Endometrial microvascular endothelial cells (primary cell): ENCODE data around the gene SGMS1. TPM values are rescaled to one million over a fixed set of nuclear protein-coding genes. Genes with fewer than 3 reads are reported as not detected.
"Not testable (repeated sequence)": the region's sequence is repeated elsewhere in the genome, so short reads cannot be mapped to it uniquely, and the experiment has no call there.

Experiments
- in situ Hi-C: cut with HindIII; loops from 2 replicates; pipeline ENCODE4 v1.10.0; 2017; ENCODE audit warnings: low sequenced_read_pairs, low pct_unique_long_range_greater_than_20kb; ENCODE audit errors: inconsistent ontology term
- total RNA-seq: library from RNA; depleted of rRNA; stranded (reverse); fragments of >200 nt; gene quantifications from one replicate; pipeline ENCODE4 v1.2.3, GENCODE V29; 2015; ENCODE audit errors: inconsistent ontology term

Gene SGMS1
- total RNA-seq, 1 donor from 2014 or later: 52.3 TPM

- in situ Hi-C loops: no loop called here
Observed at GRCh38 chr10:50545846-50546245, 77.9 kb downstream of the SGMS1 start.

- in situ Hi-C loops: no loop called here
Observed at GRCh38 chr10:50544857-50545429, 78.8 kb downstream of the SGMS1 start.

- in situ Hi-C loops: no loop called here
Observed at GRCh38 chr10:50544095-50544856, 79.5 kb downstream of the SGMS1 start.

DNA sequence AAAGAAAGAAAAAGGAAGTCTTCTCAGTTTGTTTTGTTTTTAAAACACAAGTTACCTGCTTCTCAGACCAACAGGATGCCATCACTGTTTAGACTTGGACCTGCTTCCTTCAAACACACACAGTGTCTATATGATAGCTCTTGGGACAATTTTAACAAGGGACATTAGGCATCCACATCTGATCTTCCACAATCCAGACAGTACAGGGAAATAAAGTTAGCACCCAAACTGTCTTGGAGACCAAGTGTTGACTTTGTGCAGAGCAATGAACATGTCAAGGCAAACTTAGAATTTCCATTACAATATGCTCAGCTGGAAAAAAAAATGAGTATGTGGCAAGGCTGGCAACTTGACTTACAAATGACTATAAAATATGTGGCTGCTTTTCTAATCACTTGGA lies 80.9 kb downstream of the SGMS1 start:
- in situ Hi-C loops: no loop called here

- in situ Hi-C loops: no loop called here
Observed at GRCh38 chr10:50541921-50542320, 81.8 kb downstream of the SGMS1 start.

- in situ Hi-C loops: no loop called here
Observed at GRCh38 chr10:50541317-50541716, 82.4 kb downstream of the SGMS1 start.

- in situ Hi-C loops: no loop called here
Observed at GRCh38 chr10:50540826-50541122, 83.0 kb downstream of the SGMS1 start.

- in situ Hi-C loops: no loop called here
Observed at GRCh38 chr10:50540069-50540825, 83.5 kb downstream of the SGMS1 start.

DNA sequence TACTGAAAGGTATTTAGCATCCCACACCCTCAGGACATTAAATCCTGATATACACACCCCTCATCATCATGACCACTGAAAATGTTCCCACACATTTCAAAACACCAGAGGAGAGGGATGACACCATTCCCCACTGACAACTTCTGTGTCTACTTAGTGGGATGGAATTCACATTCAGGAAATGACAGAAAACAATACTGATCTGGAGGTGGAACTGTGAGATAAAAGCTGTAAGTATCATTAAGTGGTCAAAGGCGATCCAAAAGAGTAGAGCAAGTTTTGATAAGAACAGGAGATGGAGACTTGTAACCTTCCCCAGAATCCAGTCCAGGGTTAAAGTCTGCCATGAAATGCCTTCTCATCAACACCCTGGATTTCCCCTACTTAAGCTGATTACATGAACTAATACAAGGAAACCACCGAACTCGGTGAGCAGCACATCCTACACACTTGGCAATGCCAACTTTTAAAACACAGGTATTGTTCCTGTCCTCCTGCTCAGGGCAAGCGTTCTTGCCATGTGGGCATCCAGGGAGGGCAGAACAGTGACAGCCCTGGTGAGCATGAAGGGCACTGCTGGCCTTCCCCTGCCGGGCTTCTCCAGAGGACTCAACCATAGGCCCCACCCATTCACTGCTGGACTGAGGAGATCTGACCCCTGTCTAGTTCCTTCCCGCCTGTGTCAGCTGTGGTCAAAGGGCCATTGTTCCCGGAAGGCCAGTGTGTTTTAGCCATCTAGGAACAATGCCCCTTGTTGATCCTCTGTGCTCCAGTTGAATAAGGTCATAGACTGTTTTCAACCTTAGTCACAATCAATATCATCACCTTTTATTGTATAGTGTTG lies 85.0 kb downstream of the SGMS1 start:
- in situ Hi-C loops: no loop called here

- in situ Hi-C loops: no loop called here
Observed at GRCh38 chr10:50536617-50537240, 87.0 kb downstream of the SGMS1 start.

DNA sequence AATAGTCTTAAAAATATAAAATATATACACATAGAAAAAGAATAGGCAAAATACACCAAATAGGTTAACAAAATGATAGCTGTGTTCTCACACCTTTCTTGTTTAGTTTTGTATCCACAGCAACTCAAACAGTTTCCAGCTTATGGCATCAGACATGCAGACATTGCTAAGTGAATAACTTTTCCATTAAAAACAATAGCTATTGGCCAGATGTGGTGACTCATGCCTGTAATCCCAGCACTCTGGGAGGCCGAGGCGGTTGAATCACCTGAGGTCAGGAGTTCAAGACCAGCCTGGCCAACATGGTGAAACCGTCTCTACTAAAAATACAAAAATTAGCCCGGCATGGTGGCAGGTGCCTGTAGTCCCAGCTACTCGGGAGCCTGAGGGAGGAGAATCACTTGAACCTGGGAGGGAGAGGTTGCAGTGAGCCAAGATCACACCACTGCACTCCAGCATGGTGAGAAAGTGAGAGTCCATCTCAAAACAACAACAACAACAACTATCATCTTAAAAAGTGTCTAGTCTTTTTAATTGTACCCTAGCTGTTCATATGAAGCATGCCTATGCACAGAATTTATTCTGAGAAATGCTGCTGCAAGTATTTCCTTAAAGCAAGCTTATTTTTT lies 88.9 kb downstream of the SGMS1 start:
- in situ Hi-C loops: not testable (repeated sequence)

- in situ Hi-C loops: no loop called here
Observed at GRCh38 chr10:50533296-50533695, 90.5 kb downstream of the SGMS1 start.

- in situ Hi-C loops: no loop called here
Observed at GRCh38 chr10:50531388-50532077, 92.2 kb downstream of the SGMS1 start.

DNA sequence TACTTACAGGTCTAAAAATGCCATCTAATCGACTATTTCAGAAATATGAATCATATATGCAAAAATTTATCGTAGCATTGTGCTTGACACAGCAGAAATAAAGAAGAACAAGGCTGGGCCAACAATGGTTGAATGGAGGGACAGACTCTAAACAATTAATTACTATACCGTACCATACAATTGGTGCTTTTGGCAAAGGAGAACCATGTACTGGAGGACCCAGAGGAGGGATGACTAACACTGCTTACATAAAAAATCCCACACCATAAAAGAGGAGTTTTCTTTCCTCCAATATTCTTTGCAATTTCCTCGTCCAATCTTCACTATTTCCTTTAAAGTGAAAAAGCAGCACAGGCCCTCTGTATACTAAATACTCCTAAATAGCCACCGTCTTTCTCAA lies 94.1 kb downstream of the SGMS1 start:
- in situ Hi-C loops: no loop called here

GRCh38 chr10:50528206-50528605 lies 95.5 kb downstream of the SGMS1 start:
- in situ Hi-C loops: no loop called here

GRCh38 chr10:50527442-50528043 lies 96.2 kb downstream of the SGMS1 start:
- in situ Hi-C loops: no loop called here

DNA sequence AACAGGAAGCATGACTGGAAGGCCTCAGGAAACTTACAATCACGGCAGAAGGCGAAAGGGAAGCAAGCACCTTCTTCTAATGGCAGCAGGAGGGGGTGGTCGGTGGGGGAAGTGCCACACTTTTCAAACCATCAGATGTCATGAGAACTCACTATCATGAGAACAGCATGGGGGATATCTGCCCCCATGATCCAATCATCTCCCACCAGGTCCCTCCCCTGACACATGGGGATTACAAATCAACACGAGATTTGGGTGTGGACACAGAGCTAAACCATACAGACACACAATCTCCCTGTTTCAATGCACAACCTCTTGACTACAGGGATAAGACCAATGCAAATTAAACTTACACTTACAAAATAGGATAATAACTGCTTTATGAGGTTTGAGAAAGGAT lies 97.6 kb downstream of the SGMS1 start:
- in situ Hi-C loops: no loop called here

DNA sequence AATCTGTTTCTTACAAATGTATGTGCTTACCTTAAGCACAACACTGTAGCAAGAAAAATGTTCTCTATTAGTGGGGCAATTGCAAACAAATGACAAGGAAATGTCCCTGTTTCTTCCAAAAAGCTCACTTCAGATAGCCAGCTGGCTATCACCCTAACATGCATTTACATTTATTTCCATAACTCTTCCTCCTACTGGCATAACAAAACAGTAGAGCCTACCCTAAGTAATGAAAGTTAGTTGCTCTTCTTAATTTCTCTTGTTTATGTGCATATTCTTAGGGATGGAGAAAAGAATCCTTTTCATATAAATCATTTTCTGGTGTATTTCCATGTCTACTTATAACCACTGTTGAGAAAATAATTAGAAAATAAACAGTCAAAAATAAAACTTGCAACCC lies 100.4 kb downstream of the SGMS1 start:
- in situ Hi-C loops: no loop called here
